Activated CD8-positive, alpha-beta T cell treated with anti-CD3 and anti-CD28 coated beads for 36 hours (primary cell): ENCODE data around the gene DZIP1. TPM values are rescaled to one million over a fixed set of nuclear protein-coding genes. Genes with fewer than 3 reads are reported as not detected.
"Not testable (repeated sequence)": the region's sequence is repeated elsewhere in the genome, so short reads cannot be mapped to it uniquely, and the experiment has no call there.

ENCODE experiments used
- ATAC-seq: fragments of 200-7000 bp; cut with Tn5 transposase; one replicate; pipeline ENCODE4 v1.10.0; 2021; ENCODE audit warnings: mild to moderate bottlenecking, moderate library complexity
- CTCF ChIA-PET: fragments of 350-600 bp; sonication (Branson Sonifier 250); formaldehyde crosslinking; loops from one replicate; lab custom pipeline; 2021; ENCODE audit warnings: antibody characterized with exemption; lab: Charles Lee
- POLR2A ChIA-PET: fragments of 350-600 bp; sonication (Branson Sonifier 250); formaldehyde crosslinking; loops from one replicate; lab custom pipeline; 2021; ENCODE audit warnings: antibody characterized with exemption; lab: Charles Lee
- DNase-seq: peaks from one replicate; pipeline ENCODE4 v3.0.0-alpha.2; 2020
- H3K27ac Mint-ChIP-seq: one replicate; pipeline ENCODE4 v1.8.0; 2021; ENCODE audit warnings: mild to moderate bottlenecking, mixed read lengths
- H3K27me3 Mint-ChIP-seq: one replicate; pipeline ENCODE4 v1.8.0; 2021; ENCODE audit warnings: mixed read lengths
- H3K36me3 Mint-ChIP-seq: one replicate; pipeline ENCODE4 v1.8.0; 2021; ENCODE audit warnings: low read depth, mixed read lengths
- H3K4me1 Mint-ChIP-seq: one replicate; pipeline ENCODE4 v1.8.0; 2021; ENCODE audit warnings: low read depth, mixed read lengths
- H3K4me3 Mint-ChIP-seq: one replicate; pipeline ENCODE4 v1.8.0; 2021; ENCODE audit warnings: mild to moderate bottlenecking, moderate library complexity, mixed read lengths
- H3K9me3 Mint-ChIP-seq: one replicate; pipeline ENCODE4 v1.8.0; 2021; ENCODE audit warnings: mixed read lengths
- intact Hi-C: fragments of 100-400 bp; cut with micrococcal nuclease; formaldehyde crosslinking; loops from one replicate; pipeline ENCODE4 v1.10.0; 2022
- total RNA-seq, 2 experiments: library from RNA; stranded (reverse); gene quantifications; one replicate each; pipeline ENCODE4 v1.2.3, GENCODE V29; 2021
- TF ChIP-seq, protein P1 (sequence below): fragments of 200-600 bp; IDR thresholded peaks from one replicate; pipeline ENCODE4 v1.8.0; 2022; ENCODE audit warnings: antibody characterized with exemption, mild to moderate bottlenecking

The DZIP1 gene
- total RNA-seq, 2 experiments from 2014 or later, result 0.54 to 0.85 TPM

DNA sequence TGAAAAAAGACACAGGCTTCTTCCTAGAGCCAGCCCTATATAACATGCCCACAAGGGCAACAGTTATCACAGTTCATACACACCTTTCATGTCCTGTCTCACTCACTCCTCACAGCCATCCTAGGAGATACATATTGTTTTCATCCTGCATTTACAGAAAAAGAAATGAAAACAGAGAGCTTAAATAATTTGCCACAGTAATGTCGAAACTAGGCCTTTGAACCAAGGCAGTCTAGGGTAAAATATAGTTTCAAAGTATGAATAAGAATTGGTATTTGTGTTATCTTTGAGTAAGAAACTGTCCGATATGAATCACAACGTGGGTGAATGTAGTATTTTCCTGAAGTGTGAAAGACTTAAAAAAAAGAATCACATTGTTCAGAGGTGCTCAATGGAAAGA lies 65.2 kb downstream of the DZIP1 start:
- no peak overlapping the region for H3K4me3 Mint-ChIP-seq
- no peaks in the 10 kb centered on the region for H3K9me3 Mint-ChIP-seq
- peaks cover 2% of the 10 kb centered on the region for H3K27me3 Mint-ChIP-seq
- TF ChIP-seq, protein P1, sequence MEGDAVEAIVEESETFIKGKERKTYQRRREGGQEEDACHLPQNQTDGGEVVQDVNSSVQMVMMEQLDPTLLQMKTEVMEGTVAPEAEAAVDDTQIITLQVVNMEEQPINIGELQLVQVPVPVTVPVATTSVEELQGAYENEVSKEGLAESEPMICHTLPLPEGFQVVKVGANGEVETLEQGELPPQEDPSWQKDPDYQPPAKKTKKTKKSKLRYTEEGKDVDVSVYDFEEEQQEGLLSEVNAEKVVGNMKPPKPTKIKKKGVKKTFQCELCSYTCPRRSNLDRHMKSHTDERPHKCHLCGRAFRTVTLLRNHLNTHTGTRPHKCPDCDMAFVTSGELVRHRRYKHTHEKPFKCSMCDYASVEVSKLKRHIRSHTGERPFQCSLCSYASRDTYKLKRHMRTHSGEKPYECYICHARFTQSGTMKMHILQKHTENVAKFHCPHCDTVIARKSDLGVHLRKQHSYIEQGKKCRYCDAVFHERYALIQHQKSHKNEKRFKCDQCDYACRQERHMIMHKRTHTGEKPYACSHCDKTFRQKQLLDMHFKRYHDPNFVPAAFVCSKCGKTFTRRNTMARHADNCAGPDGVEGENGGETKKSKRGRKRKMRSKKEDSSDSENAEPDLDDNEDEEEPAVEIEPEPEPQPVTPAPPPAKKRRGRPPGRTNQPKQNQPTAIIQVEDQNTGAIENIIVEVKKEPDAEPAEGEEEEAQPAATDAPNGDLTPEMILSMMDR, result no peak
- ATAC-seq, result no peak
- POLR2A ChIA-PET, result no interaction called here
- DNase-seq, result no peak
- H3K27ac Mint-ChIP-seq, result no peak overlapping the region
- intact Hi-C loops, result no loop called here
- no peaks in the 10 kb centered on the region for H3K36me3 Mint-ChIP-seq
- CTCF ChIA-PET, result no interaction called here
- H3K4me1 Mint-ChIP-seq, result no peaks in the 10 kb centered on the region

DNA sequence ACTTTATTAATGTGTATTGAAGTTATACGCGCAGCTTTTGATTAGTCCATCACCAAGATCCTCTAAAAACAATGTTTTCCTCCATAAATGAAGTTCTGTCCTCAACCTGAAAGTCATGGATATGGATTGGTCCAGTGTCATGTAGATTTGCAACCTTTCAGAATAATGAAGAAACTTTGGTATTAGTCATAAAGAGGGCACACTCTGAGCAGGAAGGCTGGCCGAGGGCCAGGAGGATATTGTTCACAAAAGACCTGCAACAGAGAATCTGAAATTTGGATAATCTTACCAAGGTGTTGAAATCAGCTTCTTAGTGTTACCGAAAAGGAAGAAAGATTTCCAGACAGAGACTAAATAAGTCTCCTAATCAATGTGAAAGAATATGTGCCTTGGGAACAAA lies 71.3 kb downstream of the DZIP1 start:
- peaks cover 9% of the 10 kb centered on the region for H3K27me3 Mint-ChIP-seq
- DNase-seq (no peak), ATAC-seq (no peak)
- ChIA-PET POLR2A (no interaction called here), CTCF (interaction anchor here (1.5 kb wide), 1 partner anchor 261 kb away, joined by 5 read pairs; no protein-coding TSS in a partner anchor)
- H3K4me1 Mint-ChIP-seq, result no peaks in the 10 kb centered on the region
- H3K27ac Mint-ChIP-seq, result no peak overlapping the region
- no peaks in the 10 kb centered on the region for H3K9me3 Mint-ChIP-seq
- TF ChIP-seq, protein P1, result no peak
- no peaks in the 10 kb centered on the region for H3K36me3 Mint-ChIP-seq
- intact Hi-C loops, result no loop called here
- H3K4me3 Mint-ChIP-seq, result no peak overlapping the region

DNA sequence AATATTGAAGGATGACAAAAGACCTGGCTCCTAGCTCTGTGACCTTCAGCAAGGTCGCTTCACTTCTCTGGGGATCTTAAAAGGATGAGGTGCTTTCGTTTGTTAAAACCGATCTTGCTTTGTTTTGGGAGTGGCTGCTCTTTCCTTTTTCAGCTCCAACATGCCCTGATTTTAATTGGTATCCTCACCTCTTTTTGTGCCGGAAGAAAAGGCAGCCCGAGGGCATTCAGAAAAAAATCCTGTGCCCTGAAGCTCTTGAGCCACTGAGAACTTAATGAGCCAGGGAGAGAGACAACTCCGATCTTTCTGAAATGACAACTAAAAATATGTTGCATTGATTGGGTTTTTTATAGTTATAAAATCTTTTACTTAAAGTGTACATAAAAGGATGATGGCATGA lies 72.6 kb downstream of the DZIP1 start:
- ATAC-seq (no peak), DNase-seq (no peak)
- ChIA-PET CTCF (interaction anchor here (1.5 kb wide), 1 partner anchor 262 kb away, joined by 5 read pairs; no protein-coding TSS in a partner anchor), POLR2A (no interaction called here)
- TF ChIP-seq, protein P1, result no peak
- peaks cover 9% of the 10 kb centered on the region for H3K27me3 Mint-ChIP-seq
- intact Hi-C loops, result no loop called here
- no peak overlapping the region for H3K4me3 Mint-ChIP-seq
- H3K36me3 Mint-ChIP-seq, result no peaks in the 10 kb centered on the region
- no peaks in the 10 kb centered on the region for H3K4me1 Mint-ChIP-seq
- H3K9me3 Mint-ChIP-seq, result no peaks in the 10 kb centered on the region
- no peak overlapping the region for H3K27ac Mint-ChIP-seq

DNA sequence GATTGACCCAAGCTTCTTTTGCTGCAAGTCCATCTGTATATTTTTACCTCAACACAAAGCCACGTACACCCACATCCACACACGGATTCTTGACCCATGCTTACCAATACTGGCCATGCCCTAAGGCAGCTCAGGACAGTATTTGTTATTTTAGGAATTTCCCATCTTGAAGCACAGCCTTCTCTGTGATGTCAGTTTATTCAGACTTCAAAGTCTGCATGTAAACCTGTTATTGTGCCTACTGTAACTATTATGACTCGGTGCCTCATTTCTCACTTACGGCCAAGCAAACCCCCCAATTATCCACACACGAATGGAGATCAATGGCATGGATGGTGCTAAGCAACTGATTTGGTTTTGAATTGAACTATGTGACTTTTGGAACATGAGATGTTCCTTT lies 74.5 kb downstream of the DZIP1 start:
- Mint-ChIP-seq H3K36me3 (no peaks in the 10 kb centered on the region), H3K27me3 (peaks cover 9% of the 10 kb centered on the region), H3K4me3 (no peak overlapping the region), H3K27ac (no peak overlapping the region), H3K4me1 (no peaks in the 10 kb centered on the region), H3K9me3 (no peaks in the 10 kb centered on the region)
- ATAC-seq, result no peak
- no peak for DNase-seq
- intact Hi-C loops, result no loop called here
- TF ChIP-seq, protein P1, result no peak
- ChIA-PET POLR2A (no interaction called here), CTCF (no interaction called here)

DNA sequence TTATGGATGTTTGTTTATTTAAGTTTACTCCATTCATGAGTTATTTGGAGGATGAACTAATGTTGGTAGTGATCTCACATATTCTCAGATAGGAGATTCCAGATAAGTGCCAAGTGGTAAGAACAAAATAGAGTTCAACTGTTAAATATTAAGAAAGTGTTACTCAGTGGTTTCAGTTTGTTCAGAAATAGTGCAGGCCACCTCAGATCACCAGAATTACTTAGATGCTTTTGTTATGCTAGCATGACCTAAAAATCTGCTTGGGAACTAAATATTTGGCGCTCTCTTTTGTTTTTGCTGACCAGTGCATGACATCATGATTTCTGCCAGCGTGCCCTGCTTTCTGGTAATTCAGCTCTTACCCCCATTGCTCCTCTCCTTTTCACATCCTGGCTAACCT lies 76.4 kb downstream of the DZIP1 start:
- POLR2A ChIA-PET, result no interaction called here
- Mint-ChIP-seq H3K36me3 (no peaks in the 10 kb centered on the region), H3K9me3 (no peaks in the 10 kb centered on the region), H3K27me3 (peaks cover 10% of the 10 kb centered on the region), H3K4me3 (no peak overlapping the region), H3K4me1 (no peaks in the 10 kb centered on the region), H3K27ac (no peak overlapping the region)
- DNase-seq (no peak), ATAC-seq (no peak)
- TF ChIP-seq, protein P1, result no peak
- CTCF ChIA-PET, result interaction anchor here (1.2 kb wide), 1 partner anchor 31 kb away, joined by 3 read pairs; no protein-coding TSS in a partner anchor
- intact Hi-C loops, result no loop called here

DNA sequence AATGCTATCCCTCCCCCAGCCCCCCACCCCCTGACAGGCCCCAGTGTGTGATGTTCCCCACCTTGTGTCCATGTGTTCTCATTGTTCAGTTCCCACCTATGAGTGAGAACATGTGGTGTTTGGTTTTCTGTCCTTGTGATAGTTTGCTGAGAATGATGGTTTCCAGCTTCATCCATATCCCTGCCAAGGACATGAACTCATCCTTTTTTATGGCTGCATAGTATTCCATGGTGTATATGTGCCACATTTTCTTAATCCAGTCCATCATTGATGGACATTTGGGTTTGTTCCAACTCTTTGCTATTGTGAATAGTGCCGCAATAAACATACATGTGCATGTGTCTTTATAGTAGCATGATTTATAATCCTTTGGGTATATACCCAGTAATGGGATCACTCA lies 78.7 kb downstream of the DZIP1 start:
- H3K4me3 Mint-ChIP-seq, H3K4me1 Mint-ChIP-seq, CTCF ChIA-PET, H3K27ac Mint-ChIP-seq, POLR2A ChIA-PET, DNase-seq, intact Hi-C loops, ATAC-seq, H3K36me3 Mint-ChIP-seq, H3K9me3 Mint-ChIP-seq: not testable (repeated sequence)
- H3K27me3 Mint-ChIP-seq, result peaks cover 10% of the 10 kb centered on the region
